ENCODE results near the gene C1QL3. TPM values are rescaled to one million over a fixed set of nuclear protein-coding genes. Genes with fewer than 3 reads are reported as not detected.

Gene C1QL3
- under 1 TPM; 0.11 to 0.19 TPM for total RNA-seq

DNA sequence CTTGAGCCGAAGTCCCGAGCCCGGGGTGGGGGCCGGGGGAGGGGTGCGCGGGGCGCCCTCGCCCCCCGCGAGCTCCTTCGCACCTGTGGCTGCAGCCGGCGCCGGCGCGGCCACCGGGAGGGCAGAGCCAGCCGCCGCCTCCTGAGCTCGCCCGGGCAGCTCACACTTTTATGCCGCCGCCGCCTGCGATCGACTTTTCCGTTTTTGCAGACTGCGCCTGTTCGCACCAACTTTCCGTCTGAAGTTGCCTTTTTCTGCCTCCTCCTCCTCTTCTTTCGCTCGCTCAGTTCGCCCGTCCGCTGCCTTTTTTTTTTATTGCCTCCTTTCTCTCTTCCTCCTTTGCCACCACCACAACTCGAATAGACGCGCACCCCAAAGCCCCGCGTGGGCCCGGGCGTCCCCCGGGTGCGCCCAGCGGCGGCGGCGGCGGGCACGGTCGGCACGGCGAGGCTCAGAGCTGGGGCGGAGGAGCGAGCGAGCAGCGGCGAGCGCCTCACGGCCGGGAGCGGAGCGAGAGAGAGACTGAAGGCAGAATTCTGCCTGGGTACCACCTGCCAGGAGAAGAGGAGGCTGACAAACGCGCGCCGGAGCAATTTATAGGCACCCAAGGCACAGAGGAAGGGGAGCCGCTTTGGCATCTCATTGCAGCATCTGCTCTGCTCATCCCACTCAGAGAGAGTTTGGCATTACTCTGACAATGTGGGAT is at the start of gene C1QL3:
Gene C1QL3 (minus strand): TSS at position 569 of the 706 bp plus-strand sequence. CDS start 814 bp downstream, outside the sequence.
- CTCF ChIA-PET, result interaction anchor here (1.2 kb wide), 1 partner anchor 85 kb away, joined by 3 read pairs; the partner anchor contains the start of gene PTER
- POLR2A ChIA-PET, result no interaction called here

DNA sequence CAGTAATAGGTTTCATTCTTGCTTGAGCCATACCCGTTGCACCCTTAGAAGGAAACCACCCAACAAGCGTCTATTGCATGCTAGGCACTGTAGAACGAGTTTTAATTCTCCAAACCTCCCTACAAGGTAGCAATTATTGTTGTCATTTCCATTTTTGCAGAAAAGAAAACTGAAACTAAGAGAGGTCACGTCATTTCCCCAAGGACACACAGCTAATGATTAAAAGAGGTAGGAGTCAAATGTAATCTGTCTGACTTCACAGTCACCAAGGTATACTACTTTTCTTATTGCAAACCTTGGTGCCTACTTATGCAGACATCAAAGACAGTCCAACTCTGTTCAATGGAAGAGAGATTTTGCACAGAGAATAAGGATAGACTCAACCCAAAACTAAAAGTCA is 49.1 kb upstream of the C1QL3 start:
- CTCF ChIA-PET, result no interaction called here

DNA sequence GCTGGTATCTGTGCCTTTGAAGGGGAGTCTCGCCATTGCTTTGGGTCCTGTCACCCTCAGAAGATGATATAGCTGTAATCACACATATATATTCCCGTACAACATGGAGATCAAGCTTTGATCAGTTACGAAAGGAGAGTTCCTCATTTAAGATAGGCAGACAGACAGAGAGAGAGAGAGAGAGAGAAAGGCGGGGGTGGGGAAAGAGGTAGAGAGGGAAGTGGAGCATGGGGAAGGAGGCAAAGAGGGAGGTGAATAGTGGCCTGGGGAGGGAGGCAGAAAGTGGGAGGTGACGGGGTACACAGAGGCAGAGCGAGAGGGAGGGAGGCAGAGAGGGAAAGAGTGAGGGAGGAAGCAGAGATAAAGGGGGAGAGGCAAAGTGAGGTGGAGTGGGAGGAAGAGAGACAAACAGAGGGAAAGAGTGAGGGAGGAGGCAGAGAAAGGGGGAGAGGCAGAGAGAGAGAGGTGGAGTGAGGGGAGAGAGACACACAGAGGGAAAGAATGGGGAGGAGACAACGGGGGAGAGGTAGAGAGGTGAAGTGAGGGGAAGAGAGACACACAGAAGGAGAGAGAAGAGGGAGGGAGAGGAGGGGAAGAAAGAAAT is 44.6 kb upstream of the C1QL3 start:
- ChIA-PET CTCF (no interaction called here), POLR2A (no interaction called here)

More for the DNA sequence above, 49.1 kb upstream of the C1QL3 start:
- POLR2A ChIA-PET, result no interaction called here

DNA sequence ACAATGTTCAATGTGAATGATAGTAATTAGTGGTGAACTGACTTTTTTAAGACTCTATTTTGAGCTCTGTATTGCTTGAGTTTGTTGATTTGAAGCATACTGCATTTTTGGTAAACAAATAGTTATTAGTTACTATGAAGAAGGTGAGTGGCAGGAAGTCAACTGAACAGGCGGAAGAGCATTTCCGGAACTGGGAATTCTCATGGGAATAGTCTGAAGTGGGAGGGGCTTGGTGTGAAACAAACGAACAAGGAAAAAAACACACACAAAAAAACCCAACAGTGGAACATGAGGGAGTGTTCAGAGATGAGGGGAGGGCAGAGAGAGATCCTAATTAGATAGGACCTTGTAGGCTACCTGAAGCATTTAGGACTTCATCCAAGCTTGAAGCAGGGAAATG is 43.9 kb upstream of the C1QL3 start:
- CTCF ChIA-PET, result no interaction called here
- POLR2A ChIA-PET, result no interaction called here

DNA sequence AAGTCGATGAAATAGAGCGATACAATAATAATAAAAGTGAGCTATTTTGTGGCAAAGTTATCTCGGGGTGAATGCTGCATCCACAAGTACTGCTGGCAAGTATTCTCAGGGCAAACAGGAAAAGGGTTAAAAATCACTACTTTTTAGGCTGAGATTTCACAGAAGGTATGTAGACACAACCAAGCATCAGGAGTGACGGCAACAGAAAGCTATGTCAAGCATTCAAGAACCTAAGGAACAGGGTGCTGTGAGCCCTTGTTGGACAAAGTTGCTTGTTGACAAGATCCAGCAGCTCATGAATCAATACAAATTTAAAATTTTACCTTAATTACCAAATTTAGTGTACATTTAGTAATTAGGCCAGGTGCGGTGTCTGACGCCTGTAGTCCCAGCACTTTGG is 41.2 kb upstream of the C1QL3 start:
- POLR2A ChIA-PET, result no interaction called here
- CTCF ChIA-PET, result no interaction called here

DNA sequence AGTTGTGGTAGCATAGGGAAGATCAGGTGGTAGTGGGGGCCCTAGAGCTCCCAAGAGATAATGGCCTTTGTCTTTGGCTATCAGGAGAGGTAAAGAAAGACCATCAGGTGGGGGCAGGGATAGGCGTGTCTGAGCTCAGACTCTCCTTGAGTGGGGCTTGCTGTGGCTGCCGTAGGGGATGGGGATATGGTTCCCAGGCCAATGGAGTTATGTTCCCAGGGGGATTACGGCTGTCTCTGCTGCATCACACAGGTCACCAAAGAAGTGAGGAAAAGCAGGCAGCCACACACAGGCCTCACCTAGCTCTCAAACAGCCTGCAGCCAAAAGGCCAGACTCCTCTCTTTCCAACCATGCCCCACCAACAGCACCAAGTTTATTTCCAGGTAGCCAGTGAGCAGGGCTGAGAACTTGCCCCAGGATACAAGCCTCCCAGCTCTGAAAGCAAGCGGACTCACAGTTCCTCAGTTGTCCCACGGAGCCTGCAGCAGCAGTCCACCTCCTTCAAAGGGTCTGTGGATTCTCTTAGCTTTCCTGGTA is 37.6 kb upstream of the C1QL3 start:
- CTCF ChIA-PET, result no interaction called here
- POLR2A ChIA-PET, result no interaction called here

DNA sequence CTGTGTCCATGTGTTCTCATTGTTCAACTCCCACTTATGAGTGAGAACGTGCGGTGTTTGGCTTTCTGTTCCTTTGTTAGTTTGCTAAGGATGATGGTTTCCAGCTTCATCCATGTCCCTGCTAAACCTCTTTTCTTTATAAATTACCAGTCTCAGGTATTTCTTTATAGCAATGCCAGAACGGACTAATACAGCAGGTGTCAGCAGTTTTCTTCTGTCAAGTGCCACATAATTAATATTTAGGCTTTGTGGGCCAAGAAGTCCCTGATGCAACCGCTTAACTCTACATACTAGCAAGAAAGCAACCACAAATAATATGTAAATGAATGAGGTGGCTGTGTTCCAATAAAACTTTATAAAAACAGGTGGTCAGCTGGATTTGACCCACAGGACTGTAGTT is 26.3 kb upstream of the C1QL3 start:
- ChIA-PET POLR2A (no interaction called here), CTCF (no interaction called here)

DNA sequence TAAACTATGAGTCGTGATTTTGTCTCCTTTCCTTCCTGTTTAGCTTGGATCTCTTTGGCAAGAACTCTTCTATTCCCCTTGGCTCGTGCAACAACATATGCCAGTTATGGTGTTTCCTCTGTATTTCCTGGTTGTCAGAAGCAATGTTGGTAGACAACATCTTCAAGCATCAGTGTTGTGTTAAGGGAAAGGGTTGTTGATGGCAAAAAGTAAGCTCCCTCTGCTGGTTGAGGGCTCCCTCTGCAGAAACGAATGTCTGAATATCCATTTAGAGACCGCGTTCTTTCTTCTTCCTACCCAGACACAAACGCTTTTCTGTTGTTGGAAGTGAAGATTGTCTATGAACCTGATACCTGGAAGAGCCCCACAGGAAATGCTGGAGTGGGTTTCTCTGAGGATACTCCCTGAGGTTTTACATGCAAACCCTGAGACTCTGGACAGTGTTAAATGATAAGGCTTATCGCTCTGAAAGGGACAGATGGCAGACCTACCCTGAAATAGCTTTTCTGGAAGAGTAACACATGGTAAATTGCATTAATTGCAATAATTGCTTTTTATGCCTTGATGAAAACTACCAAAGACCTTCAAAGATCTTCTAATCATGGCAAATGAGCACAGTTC is 23.5 kb upstream of the C1QL3 start:
- CTCF ChIA-PET, result no interaction called here
- POLR2A ChIA-PET, result no interaction called here

DNA sequence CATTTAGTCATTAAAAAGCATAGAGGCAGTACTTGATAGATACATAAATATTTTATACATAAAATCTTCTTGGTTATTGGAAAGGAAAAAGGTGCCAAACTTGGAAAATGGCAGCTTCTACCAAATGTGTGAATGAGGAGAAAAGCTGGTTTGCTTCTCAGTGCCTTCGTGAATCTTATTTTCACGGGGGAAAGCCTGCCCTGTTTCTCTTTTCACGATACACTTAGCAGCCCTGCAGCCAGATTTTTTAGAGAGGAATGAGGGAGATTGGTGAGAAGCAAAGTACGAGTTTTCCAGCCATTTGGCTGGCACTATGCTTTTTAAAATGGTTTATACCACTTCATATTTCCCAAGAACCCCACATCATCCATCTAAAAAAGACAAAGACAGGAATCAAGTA is 22.9 kb upstream of the C1QL3 start:
- POLR2A ChIA-PET, result no interaction called here
- CTCF ChIA-PET, result interaction anchor here (0.6 to 0.7 kb wide), 2 partner anchors 33 to 96 kb away, joined by 4 read pairs; no protein-coding TSS in a partner anchor

DNA sequence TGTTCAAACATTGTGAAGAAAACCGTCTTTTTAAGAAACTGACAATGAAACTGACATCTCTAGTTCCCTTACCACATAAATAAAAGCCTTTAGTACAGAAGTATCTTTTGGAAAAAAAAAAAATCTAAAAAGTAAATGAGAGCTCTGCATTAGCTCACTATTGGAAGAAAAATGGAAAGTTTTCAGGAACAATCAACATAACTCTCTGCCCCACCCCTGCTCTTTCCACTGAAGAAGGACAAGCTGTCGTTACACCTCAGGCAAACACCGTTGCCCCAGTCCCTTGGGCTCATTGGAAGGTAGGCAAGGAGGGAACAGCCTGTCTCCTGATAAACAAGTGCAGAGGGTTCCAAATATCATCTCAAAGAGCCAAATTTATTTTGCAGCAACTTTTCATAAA is 22.4 kb upstream of the C1QL3 start:
- CTCF ChIA-PET, result interaction anchor here (0.6 to 0.7 kb wide), 3 partner anchors 33 to 97 kb away, joined by 4 to 5 read pairs (median 4); no protein-coding TSS in a partner anchor
- POLR2A ChIA-PET, result no interaction called here

DNA sequence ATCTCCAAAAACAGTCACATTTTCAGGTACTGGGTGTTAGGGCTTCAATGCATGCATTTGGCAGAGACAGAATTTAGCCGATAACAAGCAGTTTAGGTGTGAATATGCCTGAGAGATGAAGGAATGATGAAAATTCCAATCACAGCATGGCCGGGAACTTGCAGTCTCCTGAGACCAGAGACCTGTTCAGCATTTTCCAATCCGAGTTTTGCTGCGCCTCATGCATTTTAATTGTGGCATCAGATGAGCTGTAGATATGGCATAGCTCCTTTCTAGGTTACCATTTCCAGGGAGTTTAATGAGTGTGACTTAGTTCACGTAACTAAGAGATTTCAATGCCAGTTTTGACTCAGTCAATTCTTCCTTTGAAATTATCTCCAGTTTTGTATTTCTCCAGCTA is 14.5 kb upstream of the C1QL3 start:
- POLR2A ChIA-PET, result no interaction called here
- CTCF ChIA-PET, result no interaction called here

DNA sequence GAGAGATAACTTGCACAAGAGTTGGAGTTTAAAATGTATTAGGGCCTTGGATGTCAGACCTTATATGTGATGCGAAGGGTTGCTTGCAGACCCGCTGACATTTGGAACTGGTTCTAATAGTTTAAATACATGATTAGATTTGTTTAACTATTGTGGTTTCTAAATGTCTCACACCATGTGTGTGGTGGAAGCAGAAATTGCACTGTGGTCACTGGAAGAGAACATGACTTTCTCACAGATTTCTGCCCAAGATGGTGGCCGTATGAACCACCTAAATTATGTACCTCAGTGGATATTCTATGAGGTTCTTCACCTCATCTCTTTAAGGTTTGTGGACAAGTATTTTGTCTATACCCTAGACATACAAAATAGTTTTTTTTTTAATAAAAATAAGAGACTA is 8.2 kb upstream of the C1QL3 start:
- ChIA-PET CTCF (no interaction called here), POLR2A (no interaction called here)

DNA sequence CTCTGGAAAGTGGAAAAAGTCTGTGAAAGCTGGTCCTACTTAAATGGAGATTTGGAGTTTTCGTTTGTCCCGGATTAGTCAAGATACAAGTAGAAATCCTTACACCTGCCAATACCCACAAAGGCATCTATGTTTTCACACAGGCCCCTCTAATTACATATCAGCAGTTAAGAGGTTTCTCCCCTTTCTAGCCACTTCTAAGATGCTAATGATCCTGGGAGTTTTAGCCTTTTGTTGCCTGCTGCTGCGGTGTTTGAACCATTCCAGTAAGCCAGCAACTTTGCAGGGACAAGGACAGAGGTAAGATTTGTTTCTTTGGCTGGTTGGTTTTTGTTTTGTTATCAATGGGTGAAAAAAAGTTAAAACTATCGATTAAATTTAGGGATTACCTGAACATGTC is 5.8 kb upstream of the C1QL3 start:
- CTCF ChIA-PET, result no interaction called here
- POLR2A ChIA-PET, result no interaction called here

DNA sequence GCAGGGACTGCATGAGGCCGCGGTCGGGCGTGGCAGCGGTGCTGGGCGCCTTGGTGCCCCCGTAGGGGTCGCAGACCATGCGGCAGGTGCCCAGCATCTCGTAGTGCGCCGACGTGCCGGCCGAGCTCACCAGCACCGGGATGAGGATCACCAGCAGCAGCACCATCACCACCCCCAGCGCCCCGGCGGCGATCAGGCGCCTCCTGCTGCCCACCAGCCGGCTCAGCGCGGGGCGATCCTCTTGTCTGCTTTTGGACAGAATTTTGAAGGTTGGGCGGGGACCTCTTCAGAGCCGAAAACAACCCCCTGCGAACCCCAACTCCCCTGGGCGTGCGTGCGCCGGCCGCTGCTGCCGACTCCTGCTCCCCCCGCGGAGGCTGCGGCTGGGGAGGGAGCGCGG is 779 bp downstream of the C1QL3 start:
- POLR2A ChIA-PET, result no interaction called here
- CTCF ChIA-PET, result interaction anchor here (1.2 kb wide), 1 partner anchor 84 kb away, joined by 3 read pairs; the partner anchor contains the start of gene PTER

DNA sequence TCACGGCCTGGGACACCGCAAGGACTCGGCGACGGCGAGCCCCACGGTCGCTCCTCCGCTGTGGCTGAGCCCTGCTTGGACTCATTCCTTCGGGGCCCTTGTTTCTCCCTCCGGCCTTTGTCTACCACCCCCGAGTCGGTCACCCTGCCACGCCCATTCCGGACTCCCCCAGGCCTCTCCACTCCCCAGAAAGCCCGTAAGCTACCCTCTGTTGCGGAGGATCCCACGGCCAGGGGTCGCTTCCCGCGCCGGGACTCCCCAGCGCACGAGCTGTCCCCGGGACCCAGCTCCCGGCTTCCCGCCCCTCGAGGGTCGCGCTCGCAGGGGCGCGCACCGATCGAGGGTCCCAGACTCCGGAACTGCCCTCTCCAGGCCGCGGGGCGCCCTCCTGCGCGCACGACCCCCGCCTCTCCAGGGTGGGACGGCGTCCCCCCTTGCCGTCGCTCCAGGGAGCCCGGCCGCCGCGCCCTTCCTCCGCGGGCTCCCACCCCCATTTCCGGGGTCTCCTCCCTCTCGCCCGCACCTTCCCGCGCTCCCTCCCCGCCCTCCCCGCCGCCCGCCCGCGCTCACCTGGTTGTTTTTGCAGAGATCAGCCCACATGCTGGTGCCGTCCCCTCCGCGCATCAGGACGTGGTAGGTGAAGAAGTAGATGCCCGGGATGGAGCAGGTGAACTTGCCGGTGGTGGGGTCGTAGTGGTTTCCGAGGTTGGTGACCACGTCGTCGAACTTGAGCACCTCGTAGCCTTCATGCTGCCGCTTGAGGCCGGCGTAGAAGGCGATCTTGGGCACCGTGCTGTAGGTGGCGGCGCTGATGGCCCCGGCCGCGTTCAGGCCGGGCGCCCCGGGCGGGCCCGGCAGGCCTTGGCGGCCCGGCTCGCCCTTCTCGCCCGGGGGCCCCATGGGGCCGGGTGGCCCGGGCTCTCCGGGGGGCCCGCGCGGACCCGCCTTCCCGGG is 1.5 kb downstream of the C1QL3 start:
- CTCF ChIA-PET, result no interaction called here
- POLR2A ChIA-PET, result interaction anchor here (0.6 kb wide), 1 partner anchor 258 kb away, joined by 15 read pairs; no protein-coding TSS in a partner anchor

DNA sequence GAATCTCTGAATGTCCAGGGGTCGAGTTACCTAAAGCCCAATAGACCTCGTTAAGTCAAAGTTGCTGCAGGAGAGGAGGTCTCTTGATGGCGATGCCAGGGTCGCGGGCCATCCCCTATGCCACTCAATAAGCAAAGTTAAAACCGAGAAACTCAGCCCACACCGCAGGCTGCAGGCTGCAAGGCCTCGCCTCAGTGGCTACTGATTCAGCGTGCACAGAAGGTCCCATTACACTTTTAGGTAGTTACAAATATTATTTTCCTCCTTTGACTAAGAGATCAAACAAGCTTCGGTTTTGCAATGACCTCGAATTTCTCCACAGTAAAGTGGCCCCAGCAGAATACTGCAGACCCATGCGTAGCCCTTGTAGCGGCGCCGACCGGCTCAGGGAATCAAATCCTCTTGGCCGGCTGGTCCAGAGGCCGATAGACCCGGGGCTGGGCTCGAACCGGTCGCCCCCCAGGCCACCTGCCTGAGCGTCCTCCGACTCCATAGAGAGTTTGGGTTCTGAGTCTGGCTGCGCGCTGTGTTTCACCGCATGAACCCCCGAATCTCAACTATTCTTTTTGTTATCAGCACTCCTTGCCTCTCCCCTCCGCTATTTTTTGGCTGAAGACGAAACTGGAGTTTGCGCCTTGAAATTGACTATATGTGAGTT is 2.3 kb downstream of the C1QL3 start:
- POLR2A ChIA-PET, result no interaction called here
- CTCF ChIA-PET, result interaction anchor here (0.7 kb wide), 1 partner anchor 742 kb away, joined by 3 read pairs; no protein-coding TSS in a partner anchor

DNA sequence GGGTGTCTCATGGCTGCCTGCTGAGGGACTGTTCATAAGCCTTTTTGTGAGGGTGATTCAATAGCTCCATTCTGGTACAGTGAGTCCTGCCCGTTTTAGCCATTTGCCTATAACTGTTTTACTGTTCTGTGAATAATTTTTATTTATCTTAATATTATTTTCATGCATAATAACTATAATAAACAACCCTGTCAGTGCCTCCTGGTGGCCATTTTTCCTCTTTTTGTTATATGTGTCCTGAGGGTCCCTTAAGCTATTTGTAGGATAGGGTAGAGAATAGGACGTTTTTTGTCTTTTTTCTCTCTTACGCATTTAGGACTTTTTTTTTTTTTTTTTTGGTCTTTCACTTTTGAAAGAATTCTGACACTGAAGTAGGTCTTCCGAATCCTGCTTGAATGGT is 2.9 kb downstream of the C1QL3 start:
- ChIA-PET POLR2A (no interaction called here), CTCF (interaction anchor here (0.7 kb wide), 1 partner anchor 741 kb away, joined by 3 read pairs; no protein-coding TSS in a partner anchor)

DNA sequence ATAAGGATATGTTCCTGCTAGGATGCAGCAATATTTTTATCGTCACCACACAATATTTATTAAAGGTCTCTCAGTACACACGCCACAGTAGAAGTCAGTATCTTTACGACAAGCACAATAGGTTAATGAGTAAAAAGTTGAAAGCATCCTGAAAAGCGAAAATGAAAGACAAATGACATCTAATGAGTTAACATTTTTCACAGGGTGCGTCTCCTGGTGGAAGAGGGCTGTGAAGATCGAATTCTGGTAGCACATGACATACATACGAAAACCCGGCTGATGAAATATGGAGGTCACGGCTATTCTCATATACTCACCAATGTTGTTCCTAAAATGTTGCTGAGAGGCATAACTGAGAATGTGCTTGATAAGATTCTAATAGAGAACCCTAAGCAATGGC is 10.8 kb downstream of the C1QL3 start:
- POLR2A ChIA-PET, result no interaction called here
- CTCF ChIA-PET, result no interaction called here

DNA sequence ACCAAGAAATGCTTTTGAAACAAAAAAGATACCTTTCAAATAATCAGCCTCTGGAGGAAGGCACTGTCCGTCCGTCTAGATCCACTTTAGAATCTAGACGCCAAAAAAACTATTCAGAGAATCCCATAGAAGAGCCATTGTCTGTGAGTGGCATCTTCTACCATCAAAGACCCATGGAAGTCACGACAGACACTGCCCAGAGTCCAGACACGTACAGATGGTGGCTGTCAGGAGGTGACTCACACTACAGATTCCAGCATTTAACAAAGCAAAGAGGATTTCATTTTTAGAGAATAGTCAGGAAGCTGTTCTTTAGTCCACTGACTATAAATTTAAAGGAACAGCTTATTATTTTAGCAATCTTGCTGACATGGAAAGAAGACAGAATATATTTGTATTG is 11.7 kb downstream of the C1QL3 start:
- POLR2A ChIA-PET, result no interaction called here
- CTCF ChIA-PET, result no interaction called here

Measured in activated CD8-positive, alpha-beta memory T cell treated with anti-CD3 and anti-CD28 coated beads for 36 hours (primary cell).